Tibial nerve (tissue), 4 donors: ENCODE data around the gene TCP1.

ENCODE experiments used
- EP300 ChIP-seq, 2 donors: sonication (generic); formaldehyde crosslinking; IDR thresholded peaks; one replicate each; pipeline ENCODE4 v1.6.1; 2017; ENCODE audit warnings: antibody characterized with exemption in 2 of 2, mild to moderate bottlenecking in 1 of 2
- POLR2A ChIP-seq, 2 donors: fragments of 450-650 bp; IDR thresholded peaks; one replicate each; pipeline ENCODE4 v1.6.1; 2017; ENCODE audit warnings: antibody characterized with exemption in 2 of 2, mild to moderate bottlenecking in 2 of 2, moderate library complexity in 2 of 2
- TF ChIP-seq, protein P1 (sequence below), 5 experiments: fragments of 200-600 bp in 3 of 5; fragments of 450-650 bp in 2 of 5; sonication (generic) in 3 of 5; IDR thresholded peaks; one replicate each; pipeline ENCODE4 v1.5.1; 2016 to 2019; ENCODE audit warnings: antibody characterized with exemption in 5 of 5, mild to moderate bottlenecking in 3 of 5, moderate library complexity in 2 of 5

DNA sequence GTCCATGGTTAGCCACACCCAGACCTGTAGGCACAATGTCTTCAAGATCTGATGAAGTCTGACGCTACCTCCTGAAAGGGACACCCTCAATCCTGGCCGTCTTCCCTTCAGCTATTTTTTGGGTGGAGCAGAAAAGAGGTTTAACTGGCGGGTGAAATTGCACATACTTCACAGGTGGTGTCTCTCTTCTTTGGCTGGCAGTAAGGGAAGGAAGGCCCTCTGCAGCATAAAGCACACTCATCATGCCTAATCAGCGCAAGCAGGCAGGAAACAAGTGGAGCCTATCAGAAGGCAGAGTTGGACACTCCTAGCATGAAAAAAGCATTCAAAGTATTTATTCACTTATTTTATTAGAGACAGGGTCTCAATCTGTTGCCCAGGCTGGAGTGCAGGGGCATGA lies 43.5 kb upstream of the TCP1 start:
- TF ChIP-seq, protein P1, sequence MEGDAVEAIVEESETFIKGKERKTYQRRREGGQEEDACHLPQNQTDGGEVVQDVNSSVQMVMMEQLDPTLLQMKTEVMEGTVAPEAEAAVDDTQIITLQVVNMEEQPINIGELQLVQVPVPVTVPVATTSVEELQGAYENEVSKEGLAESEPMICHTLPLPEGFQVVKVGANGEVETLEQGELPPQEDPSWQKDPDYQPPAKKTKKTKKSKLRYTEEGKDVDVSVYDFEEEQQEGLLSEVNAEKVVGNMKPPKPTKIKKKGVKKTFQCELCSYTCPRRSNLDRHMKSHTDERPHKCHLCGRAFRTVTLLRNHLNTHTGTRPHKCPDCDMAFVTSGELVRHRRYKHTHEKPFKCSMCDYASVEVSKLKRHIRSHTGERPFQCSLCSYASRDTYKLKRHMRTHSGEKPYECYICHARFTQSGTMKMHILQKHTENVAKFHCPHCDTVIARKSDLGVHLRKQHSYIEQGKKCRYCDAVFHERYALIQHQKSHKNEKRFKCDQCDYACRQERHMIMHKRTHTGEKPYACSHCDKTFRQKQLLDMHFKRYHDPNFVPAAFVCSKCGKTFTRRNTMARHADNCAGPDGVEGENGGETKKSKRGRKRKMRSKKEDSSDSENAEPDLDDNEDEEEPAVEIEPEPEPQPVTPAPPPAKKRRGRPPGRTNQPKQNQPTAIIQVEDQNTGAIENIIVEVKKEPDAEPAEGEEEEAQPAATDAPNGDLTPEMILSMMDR (IDR thresholded peaks at IDR 0.05) = no peak
- TF ChIP-seq POLR2A (IDR thresholded peaks at IDR 0.05) = no peak
- no peak for TF ChIP-seq EP300 (IDR thresholded peaks at IDR 0.05)
